GM18873 (cell line): Measurements from ENCODE around the gene CCDC71L.
A peak's percentile ranks its signal among the peaks of the same experiment; 100 is the strongest.

Experiments used
- ATAC-seq: cut with Tn5 transposase; IDR thresholded peaks from one replicate; pipeline ENCODE4 v1.9.1; 2021; ENCODE audit warnings: mild to moderate bottlenecking, moderate library complexity, moderate number of reproducible peaks; ENCODE audit not compliant: unreplicated experiment, low FRiP score

Gene CCDC71L

GRCh38 chr7:106659963-106660861, 746 bp downstream of the CCDC71L start:
- peak; percentile 62 for ATAC-seq

- ATAC-seq: no peak
Observed at GRCh38 chr7:106659166-106659962, 1.6 kb downstream of the CCDC71L start.

GRCh38 chr7:106658316-106659165, 2.4 kb downstream of the CCDC71L start:
- no peak for ATAC-seq

GRCh38 chr7:106657085-106657991, 3.6 kb downstream of the CCDC71L start:
- ATAC-seq: no peak

DNA sequence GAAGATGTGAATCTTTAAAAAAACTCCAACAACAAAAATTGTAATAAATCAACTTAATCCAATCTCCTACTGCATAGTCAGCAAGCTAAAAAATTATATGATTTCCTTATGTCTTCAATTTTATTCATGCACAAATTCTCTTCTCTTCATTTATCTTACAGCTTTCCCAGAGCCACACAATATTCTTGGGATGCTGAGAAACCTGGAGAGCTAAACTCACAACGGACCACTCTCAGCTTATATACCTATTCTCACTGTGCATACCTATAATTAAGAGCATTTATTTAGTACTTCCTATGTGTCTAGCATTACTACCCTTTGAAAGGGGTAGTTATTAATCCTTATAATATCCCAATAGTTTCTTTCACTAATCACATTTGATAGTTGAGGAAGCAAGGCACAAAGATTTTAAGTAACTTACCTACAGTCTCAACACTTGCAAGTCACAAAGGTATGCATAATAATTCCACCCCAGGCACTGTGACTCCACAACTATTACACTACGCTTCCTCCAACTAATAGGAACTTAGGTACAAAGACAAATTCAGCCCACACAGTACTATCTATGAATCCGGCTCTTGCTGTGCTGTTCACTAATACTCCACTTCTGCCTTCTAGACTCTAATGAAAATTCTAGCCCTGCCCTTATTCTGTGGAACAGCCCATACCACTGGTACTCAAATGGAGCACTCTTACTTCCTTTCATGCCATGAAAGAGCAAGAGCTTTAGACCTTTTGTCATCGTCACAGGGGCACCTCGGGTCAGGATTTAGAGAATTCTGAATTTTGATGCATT, 5.1 kb downstream of the CCDC71L start:
- no peak for ATAC-seq

GRCh38 chr7:106653488-106653887, 7.5 kb downstream of the CCDC71L start:
- ATAC-seq: no peak

DNA sequence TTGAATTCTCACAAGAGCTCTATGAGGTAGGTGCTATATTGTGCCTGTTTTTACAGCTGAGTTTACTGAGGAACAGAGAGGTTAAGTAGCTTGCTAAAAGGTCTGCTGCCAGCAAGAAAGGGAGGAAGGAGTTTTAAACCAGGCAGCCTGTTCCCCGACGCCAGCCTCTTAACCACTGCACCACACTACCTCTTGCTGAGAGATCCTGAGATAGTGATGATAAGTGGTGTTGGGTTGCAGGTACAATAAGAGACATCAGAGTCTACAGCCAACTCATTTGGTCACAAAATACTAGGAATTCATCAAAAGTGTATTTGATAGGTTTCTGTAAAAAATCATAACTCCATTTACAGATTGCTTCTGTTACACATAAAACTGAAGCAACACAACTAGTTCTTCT, 8.0 kb downstream of the CCDC71L start:
- ATAC-seq: no peak

DNA sequence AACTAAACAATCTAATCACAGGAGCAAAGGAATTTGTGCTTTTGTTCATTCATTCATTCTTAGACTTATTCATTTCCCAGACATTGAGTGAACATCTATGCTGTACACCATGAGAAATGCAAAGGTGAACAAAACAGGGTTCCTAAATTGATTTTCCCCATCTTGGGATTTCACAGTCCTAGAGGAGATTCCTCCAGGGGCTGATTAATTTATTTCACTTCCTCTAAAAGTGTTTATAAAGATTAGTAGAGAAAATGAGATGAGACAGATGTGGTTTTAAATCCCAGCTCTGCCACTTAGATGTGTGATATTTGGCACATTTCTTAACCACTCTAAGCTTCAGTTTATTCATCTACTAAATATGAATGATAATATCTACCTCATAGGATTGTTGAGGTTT, 8.9 kb downstream of the CCDC71L start:
- no peak for ATAC-seq

- no peak for ATAC-seq
Observed at GRCh38 chr7:106646256-106646655, 14.7 kb downstream of the CCDC71L start.

DNA sequence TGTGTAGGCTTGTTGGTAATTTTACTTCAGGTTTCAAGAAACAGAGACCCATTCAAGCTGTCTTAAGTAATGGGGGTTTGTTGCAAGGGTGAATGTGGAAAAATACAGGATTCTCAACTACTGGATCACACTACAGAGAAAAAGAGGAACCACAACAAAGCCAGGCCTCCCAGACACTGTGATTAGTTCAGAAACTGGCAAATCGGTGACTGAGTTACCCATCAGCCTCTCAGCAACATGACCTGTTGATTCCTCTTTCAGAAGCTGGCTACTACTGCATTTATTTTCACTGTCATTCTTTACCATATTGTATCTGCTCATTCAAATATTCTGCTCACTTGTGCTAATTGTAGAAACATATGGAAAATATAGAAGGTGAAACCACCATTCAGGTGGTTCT, 16.0 kb downstream of the CCDC71L start:
- no peak for ATAC-seq

GRCh38 chr7:106643216-106644000, 17.6 kb downstream of the CCDC71L start:
- ATAC-seq: no peak

DNA sequence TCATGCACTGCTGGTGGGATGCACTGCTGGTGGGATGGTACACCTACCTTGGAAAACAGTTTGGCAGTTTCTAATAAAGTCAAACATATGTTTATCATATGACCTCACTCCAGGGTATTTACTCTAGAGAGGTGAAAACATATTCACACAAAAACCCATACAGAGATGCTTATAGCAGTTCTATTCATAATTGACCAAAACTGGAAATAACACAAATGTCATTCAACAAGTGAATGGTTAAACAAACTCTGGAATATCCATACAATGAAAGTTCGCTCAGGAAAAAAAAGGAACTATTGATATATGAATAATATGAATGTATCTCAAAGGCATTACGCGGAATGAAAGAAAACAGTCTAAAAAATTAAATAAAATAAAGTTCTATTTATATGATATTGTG, 19.5 kb downstream of the CCDC71L start:
- ATAC-seq: no peak

- no peak for ATAC-seq
Observed at GRCh38 chr7:106640368-106641141, 20.4 kb downstream of the CCDC71L start.

- no peak for ATAC-seq
Observed at GRCh38 chr7:106639476-106640334, 21.3 kb downstream of the CCDC71L start.

- ATAC-seq: no peak
Observed at GRCh38 chr7:106635411-106635810, 25.5 kb downstream of the CCDC71L start.

GRCh38 chr7:106634958-106635357, 26.0 kb downstream of the CCDC71L start:
- ATAC-seq: no peak
